ENCODE measurements around the gene CDK2. TPM values are rescaled to one million over a fixed set of nuclear protein-coding genes. Genes with fewer than 3 reads are reported as not detected.
A peak's percentile ranks its signal among the peaks of the same experiment; 100 is the strongest.

Gene CDK2
- total RNA-seq, 1 donor from 2014 or later = 46.5 TPM

GRCh38 chr12:56014205-56014604 is 47.6 kb downstream of the CDK2 start:
- peak overlapping the region; percentile 11 for H3K27ac Mint-ChIP-seq
- Histone ChIP-seq H3K27me3 (no peaks in the 10 kb centered on the region), H3K79me2 (ENCODE audit: low read depth) (no peaks in the 10 kb centered on the region), H3K4me1 (peaks cover 4% of the 10 kb centered on the region), H3K36me3 (no peaks in the 10 kb centered on the region), H3K4me3 (no peak overlapping the region), H3F3A (ENCODE audit: low read depth) (no peaks in the 10 kb centered on the region), H3K4me2 (no peak overlapping the region), H3K9me3 (ENCODE audit: low read depth) (no peaks in the 10 kb centered on the region), H3K27ac (no peak overlapping the region), H3K9ac (no peak overlapping the region), H2AFZ (replicated peaks) (no peak overlapping the region), H4K20me1 (ENCODE audit: low read depth) (no peaks in the 10 kb centered on the region)
- TF ChIP-seq CTCF (IDR thresholded peaks at IDR 0.05) (no peak), EZH2phosphoT487 (IDR thresholded peaks at IDR 0.05) (no peak), EZH2 (IDR thresholded peaks at IDR 0.05) (no peak)
- peaks cover 13% of the 10 kb centered on the region for H3K4me1 Mint-ChIP-seq
- peaks cover 2% of the 10 kb centered on the region for H3K27me3 Mint-ChIP-seq (ENCODE audit: insufficient read depth, low read depth)
- H3K36me3 Mint-ChIP-seq = peaks cover 11% of the 10 kb centered on the region
- no peak overlapping the region for H3K4me3 Mint-ChIP-seq
- no peaks in the 10 kb centered on the region for H3K9me3 Mint-ChIP-seq
- no peak for DNase-seq (ENCODE audit: low spot score)

GRCh38 chr12:56017181-56017580 is 50.6 kb downstream of the CDK2 start:
- no peak overlapping the region for H3K27ac Mint-ChIP-seq
- Histone ChIP-seq H3K9me3 (ENCODE audit: low read depth) (no peaks in the 10 kb centered on the region), H3F3A (ENCODE audit: low read depth) (peaks cover 27% of the 10 kb centered on the region), H3K9ac (no peak overlapping the region), H3K4me3 (no peak overlapping the region), H3K4me2 (no peak overlapping the region), H2AFZ (replicated peaks) (no peak overlapping the region), H3K79me2 (ENCODE audit: low read depth) (peaks cover 6% of the 10 kb centered on the region), H3K27me3 (no peaks in the 10 kb centered on the region), H3K4me1 (peaks cover 24% of the 10 kb centered on the region), H3K36me3 (no peaks in the 10 kb centered on the region), H3K27ac (no peak overlapping the region), H4K20me1 (ENCODE audit: low read depth) (no peaks in the 10 kb centered on the region)
- no peaks in the 10 kb centered on the region for H3K9me3 Mint-ChIP-seq
- H3K36me3 Mint-ChIP-seq = peaks cover 9% of the 10 kb centered on the region
- no peak overlapping the region for H3K4me3 Mint-ChIP-seq
- DNase-seq (ENCODE audit: low spot score) = no peak
- TF ChIP-seq EZH2 (IDR thresholded peaks at IDR 0.05) (no peak), CTCF (IDR thresholded peaks at IDR 0.05) (no peak), EZH2phosphoT487 (IDR thresholded peaks at IDR 0.05) (no peak)
- H3K4me1 Mint-ChIP-seq = peaks cover 39% of the 10 kb centered on the region
- H3K27me3 Mint-ChIP-seq (ENCODE audit: insufficient read depth, low read depth) = peaks cover 6% of the 10 kb centered on the region

GRCh38 chr12:56018356-56018755 is 51.7 kb downstream of the CDK2 start:
- H2AFZ ChIP-seq (replicated peaks) = no peak overlapping the region
- peaks cover 7% of the 10 kb centered on the region for H3K27me3 Mint-ChIP-seq (ENCODE audit: insufficient read depth, low read depth)
- no peak overlapping the region for H3K4me3 ChIP-seq
- H3K36me3 Mint-ChIP-seq = peaks cover 8% of the 10 kb centered on the region
- H3K9ac ChIP-seq = no peak overlapping the region
- no peak overlapping the region for H3K27ac ChIP-seq
- no peak for DNase-seq (ENCODE audit: low spot score)
- H3K4me2 ChIP-seq = no peak overlapping the region
- H3K27ac Mint-ChIP-seq = no peak overlapping the region
- no peaks in the 10 kb centered on the region for H3K9me3 ChIP-seq (ENCODE audit: low read depth)
- H3K4me3 Mint-ChIP-seq = no peak overlapping the region
- H4K20me1 ChIP-seq (ENCODE audit: low read depth) = no peaks in the 10 kb centered on the region
- TF ChIP-seq EZH2 (IDR thresholded peaks at IDR 0.05) = no peak
- no peak for TF ChIP-seq CTCF (IDR thresholded peaks at IDR 0.05)
- no peak for TF ChIP-seq EZH2phosphoT487 (IDR thresholded peaks at IDR 0.05)
- peaks cover 8% of the 10 kb centered on the region for H3K79me2 ChIP-seq (ENCODE audit: low read depth)
- peaks cover 47% of the 10 kb centered on the region for H3K4me1 Mint-ChIP-seq
- peaks cover 31% of the 10 kb centered on the region for H3F3A ChIP-seq (ENCODE audit: low read depth)
- H3K9me3 Mint-ChIP-seq = no peaks in the 10 kb centered on the region
- H3K27me3 ChIP-seq = no peaks in the 10 kb centered on the region
- H3K4me1 ChIP-seq = peaks cover 27% of the 10 kb centered on the region
- H3K36me3 ChIP-seq = no peaks in the 10 kb centered on the region
